H9 (cell line): ENCODE results near the gene XRCC2. TPM values are rescaled to one million over a fixed set of nuclear protein-coding genes. Genes with fewer than 3 reads are reported as not detected.

Experiments
- DNase-seq: peaks from one replicate; pipeline ENCODE4 v3.0.0-alpha.2; 2017
- H2AFZ ChIP-seq: one replicate; pipeline ENCODE4 v1.6.1; 2013; ENCODE audit warnings: mild to moderate bottlenecking, low read length, control low read depth, moderate library complexity
- H2AK5ac ChIP-seq: 2 replicates; pipeline ENCODE4 v1.6.1; 2013; ENCODE audit warnings: low read length, control low read depth, mixed read lengths; ENCODE audit not compliant: insufficient read length
- H2BK120ac ChIP-seq: one replicate; pipeline ENCODE4 v1.6.1; 2013; ENCODE audit warnings: low read depth, mild to moderate bottlenecking, low read length, control low read depth, inconsistent platforms; ENCODE audit not compliant: poor library complexity, severe bottlenecking
- H2BK12ac ChIP-seq: 2 replicates; pipeline ENCODE4 v1.6.1; 2013; ENCODE audit warnings: low read length, control low read depth, mixed read lengths, low read depth; ENCODE audit not compliant: insufficient read length
- H2BK15ac ChIP-seq: 2 replicates; pipeline ENCODE4 v1.6.1; 2013; ENCODE audit warnings: low read depth, low read length, control low read depth
- H2BK20ac ChIP-seq: one replicate; pipeline ENCODE4 v1.6.1; 2013; ENCODE audit warnings: low read depth, mild to moderate bottlenecking, low read length, control low read depth, inconsistent platforms; ENCODE audit not compliant: poor library complexity, severe bottlenecking
- H2BK5ac ChIP-seq: 2 replicates; pipeline ENCODE4 v1.6.1; 2013; ENCODE audit warnings: low read length, control low read depth, mixed read lengths; ENCODE audit not compliant: insufficient read length
- H3K14ac ChIP-seq: 2 replicates; pipeline ENCODE4 v1.6.1; 2013; ENCODE audit warnings: low read length, control low read depth; ENCODE audit not compliant: insufficient read depth
- H3K18ac ChIP-seq: 2 replicates; pipeline ENCODE4 v1.6.1; 2013; ENCODE audit warnings: low read depth, mild to moderate bottlenecking, mixed read lengths, low read length, control low read depth; ENCODE audit not compliant: insufficient read length
- H3K23ac ChIP-seq: 2 replicates; pipeline ENCODE4 v1.6.1; 2013; ENCODE audit warnings: low read length, control low read depth, mixed read lengths, low read depth; ENCODE audit not compliant: insufficient read length
- H3K23me2 ChIP-seq: 2 replicates; pipeline ENCODE4 v1.6.1; 2013; ENCODE audit warnings: low read depth, mild to moderate bottlenecking, mixed read lengths, low read length, control low read depth; ENCODE audit not compliant: insufficient read length, poor library complexity, severe bottlenecking
- H3K27ac ChIP-seq: 2 replicates; pipeline ENCODE4 v1.5.1; 2013; ENCODE audit warnings: low read length, control low read depth, mixed read lengths, low read depth; ENCODE audit not compliant: insufficient read length
- H3K27me3 ChIP-seq: 2 replicates; pipeline ENCODE4 v1.6.1; 2013; ENCODE audit warnings: low read length, control low read depth, inconsistent platforms; ENCODE audit not compliant: insufficient read depth
- H3K4ac ChIP-seq: 2 replicates; pipeline ENCODE4 v1.6.1; 2013; ENCODE audit warnings: low read depth, mild to moderate bottlenecking, control low read depth, inconsistent platforms, low read length, moderate library complexity
- H3K4me1 ChIP-seq: 2 replicates; pipeline ENCODE4 v1.6.1; 2013; ENCODE audit warnings: low read length, control low read depth, inconsistent platforms; ENCODE audit not compliant: insufficient read depth
- H3K4me2 ChIP-seq: 2 replicates; pipeline ENCODE4 v1.6.1; 2013; ENCODE audit warnings: low read length, control low read depth, mixed read lengths; ENCODE audit not compliant: insufficient read length, insufficient read depth
- H3K56ac ChIP-seq: 2 replicates; pipeline ENCODE4 v1.6.1; 2013; ENCODE audit warnings: low read depth, mild to moderate bottlenecking, mixed read lengths, low read length, control low read depth; ENCODE audit not compliant: insufficient read length
- H3K79me1 ChIP-seq: 2 replicates; pipeline ENCODE4 v1.6.1; 2013; ENCODE audit warnings: low read depth, mild to moderate bottlenecking, moderate library complexity, low read length, control low read depth, inconsistent platforms; ENCODE audit not compliant: insufficient read depth, poor library complexity, severe bottlenecking
- H3K79me2 ChIP-seq: 2 replicates; pipeline ENCODE4 v1.6.1; 2013; ENCODE audit warnings: low read length, control low read depth, inconsistent platforms; ENCODE audit not compliant: insufficient read depth
- H3K9ac ChIP-seq: 2 replicates; pipeline ENCODE4 v1.6.1; 2013; ENCODE audit warnings: low read length, control low read depth, mixed read lengths; ENCODE audit not compliant: insufficient read length; ENCODE audit errors: extremely low read depth
- H3K9me3 ChIP-seq: one replicate; pipeline ENCODE4 v1.6.1; 2013; ENCODE audit warnings: low read depth, low read length, inconsistent platforms; ENCODE audit not compliant: control insufficient read depth
- H3T11ph ChIP-seq: one replicate; pipeline ENCODE4 v1.6.1; 2013; ENCODE audit warnings: mild to moderate bottlenecking, low read length, control low read depth, inconsistent platforms
- H4K20me1 ChIP-seq: one replicate; pipeline ENCODE4 v1.6.1; 2013; ENCODE audit not compliant: control insufficient read depth, insufficient read length, insufficient read depth
- H4K5ac ChIP-seq: 2 replicates; pipeline ENCODE4 v1.6.1; 2013; ENCODE audit warnings: low read depth, mild to moderate bottlenecking, mixed read lengths, low read length, control low read depth; ENCODE audit not compliant: insufficient read length
- H4K8ac ChIP-seq: replicated peaks from 2 replicates; pipeline ENCODE4 v1.6.1; 2013; ENCODE audit warnings: low read length, control low read depth, mixed read lengths, low read depth; ENCODE audit not compliant: insufficient read length
- H4K91ac ChIP-seq: 2 replicates; pipeline ENCODE4 v1.6.1; 2013; ENCODE audit warnings: low read depth, mild to moderate bottlenecking, moderate library complexity, mixed read lengths, low read length, control low read depth; ENCODE audit not compliant: insufficient read length
- H3K27ac Mint-ChIP-seq, 3 experiments: 2 replicates in 2 of 3; 3 replicates in 1 of 3; pipeline ENCODE4 v1.8.0; 2020 to 2021; ENCODE audit warnings: mixed read lengths in 3 of 3, mild to moderate bottlenecking in 1 of 3, moderate library complexity in 1 of 3
- H3K27me3 Mint-ChIP-seq: 2 replicates; pipeline ENCODE4 v1.8.0; 2021; ENCODE audit warnings: low read depth, mild to moderate bottlenecking, moderate library complexity, mixed read lengths
- H3K36me3 Mint-ChIP-seq, 3 experiments: 2 replicates in 2 of 3; 3 replicates in 1 of 3; pipeline ENCODE4 v1.8.0; 2020 to 2021; ENCODE audit warnings: low read depth in 3 of 3, mixed read lengths in 3 of 3; ENCODE audit not compliant: insufficient read depth in 1 of 3
- H3K4me1 Mint-ChIP-seq, 2 experiments: 2 replicates each; pipeline ENCODE4 v1.8.0; 2020; ENCODE audit warnings: mixed read lengths in 2 of 2
- H3K4me3 Mint-ChIP-seq, 2 experiments: 2 replicates in 1 of 2; 3 replicates in 1 of 2; pipeline ENCODE4 v1.8.0; 2020 to 2021; ENCODE audit warnings: mild to moderate bottlenecking in 2 of 2, mixed read lengths in 2 of 2, moderate library complexity in 1 of 2
- H3K9me3 Mint-ChIP-seq, 2 experiments: 2 replicates in 1 of 2; 3 replicates in 1 of 2; pipeline ENCODE4 v1.8.0; 2020; ENCODE audit warnings: mild to moderate bottlenecking in 2 of 2, mixed read lengths in 2 of 2, moderate library complexity in 1 of 2
- CTCF ChIP-seq: fragments of 200-600 bp; sonication (generic); conservative IDR thresholded peaks from 3 replicates; pipeline ENCODE4 v1.8.0; 2021; ENCODE audit warnings: antibody characterized with exemption, mild to moderate bottlenecking
- WGBS: extraction: QIAGEN DNeasy Blood & Tissue Kit; methylation state at CpG from one replicate; pipeline ENCODE4 v1.1.7; 2013; ENCODE audit warnings: missing lambda C conversion rate, low lambda C conversion rate, mixed read lengths; ENCODE audit not compliant: insufficient read length; ENCODE audit errors: extremely low coverage; 5-methylcytosine and 5-hydroxymethylcytosine counted together
- total RNA-seq: library from RNA; stranded (reverse); gene quantifications from 2 replicates; pipeline ENCODE4 v1.2.1, GENCODE V29; 2021

Gene XRCC2
- total RNA-seq, 1 experiment from 2014 or later = 22.8 TPM

- H3T11ph ChIP-seq = no peak overlapping the region
- H2BK120ac ChIP-seq = no peak overlapping the region
- H3K27me3 Mint-ChIP-seq = no peaks in the 10 kb centered on the region
- no peaks in the 10 kb centered on the region for H4K20me1 ChIP-seq
- no peak overlapping the region for H2BK20ac ChIP-seq
- H3K23ac ChIP-seq = no peak overlapping the region
- peaks cover 40 to 60% (median 57%) of the 10 kb centered on the region in 3 experiments for H3K36me3 Mint-ChIP-seq
- H4K5ac ChIP-seq = no peak overlapping the region
- H3K23me2 ChIP-seq = no peaks in the 10 kb centered on the region
- DNase-seq = no peak
- H2BK5ac ChIP-seq = no peak overlapping the region
- no peak overlapping the region for H2BK15ac ChIP-seq
- no peak overlapping the region for H3K27ac Mint-ChIP-seq
- no peak overlapping the region for H3K4me3 Mint-ChIP-seq
- H2AK5ac ChIP-seq = no peak overlapping the region
- H3K4me1 Mint-ChIP-seq = 0 out of 4 replicates have a peak, but pooled peaks cover 0 to 4% of the 10 kb centered on the region in 2 experiments
- no peak overlapping the region for H3K14ac ChIP-seq
- no CpG with 5 or more reads among the region's 7 CpGs for WGBS
- H3K9me3 ChIP-seq = no peaks in the 10 kb centered on the region
- no peak overlapping the region for H2AFZ ChIP-seq
- H4K91ac ChIP-seq = no peak overlapping the region
- no peak overlapping the region for H2BK12ac ChIP-seq
- H3K18ac ChIP-seq = no peak overlapping the region
- no peaks in the 10 kb centered on the region for H3K27me3 ChIP-seq
- H3K9ac ChIP-seq = no peak overlapping the region
- no peak overlapping the region for H3K27ac ChIP-seq
- no peak overlapping the region for H3K4ac ChIP-seq
- H3K79me1 ChIP-seq = peaks cover 18% of the 10 kb centered on the region
- H4K8ac ChIP-seq = no peak overlapping the region
- H3K9me3 Mint-ChIP-seq = no peaks in the 10 kb centered on the region
- H3K79me2 ChIP-seq = peaks cover 14% of the 10 kb centered on the region; the same call in 1 of the 2 replicates
- no peak overlapping the region for H3K4me2 ChIP-seq
- H3K4me1 ChIP-seq = no peaks in the 10 kb centered on the region
- no peak for TF ChIP-seq CTCF
- H3K56ac ChIP-seq = no peak overlapping the region
These were observed 15.9 kb downstream of the XRCC2 start for GRCh38 chr7:152660021-152660420.
